HL-60/S4 (cell line): ENCODE results near the gene HSPB6.

Source experiments
- in situ Hi-C: fragments of 300-500 bp; cut with MboI; formaldehyde crosslinking; loops from 2 replicates; pipeline ENCODE4 v1.14.3; 2022; ENCODE audit warnings: low sequenced_read_pairs

Gene HSPB6

DNA sequence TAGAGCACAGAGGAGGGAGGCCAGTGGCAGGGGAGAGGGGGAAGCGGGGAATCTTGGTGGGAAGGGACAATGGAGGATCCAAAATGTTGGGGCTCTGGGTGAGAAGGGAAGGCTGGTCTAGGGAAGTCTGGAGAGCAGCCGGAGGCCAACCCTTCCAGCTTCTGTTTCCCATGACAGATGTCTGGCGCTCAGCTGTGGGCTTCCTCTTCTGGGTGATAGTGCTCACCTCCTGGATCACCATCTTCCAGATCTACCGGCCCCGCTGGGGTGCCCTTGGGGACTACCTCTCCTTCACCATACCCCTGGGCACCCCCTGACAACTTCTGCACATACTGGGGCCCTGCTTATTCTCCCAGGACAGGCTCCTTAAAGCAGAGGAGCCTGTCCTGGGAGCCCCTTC is 10.3 kb downstream of the HSPB6 start:
- in situ Hi-C loops: no loop called here

DNA sequence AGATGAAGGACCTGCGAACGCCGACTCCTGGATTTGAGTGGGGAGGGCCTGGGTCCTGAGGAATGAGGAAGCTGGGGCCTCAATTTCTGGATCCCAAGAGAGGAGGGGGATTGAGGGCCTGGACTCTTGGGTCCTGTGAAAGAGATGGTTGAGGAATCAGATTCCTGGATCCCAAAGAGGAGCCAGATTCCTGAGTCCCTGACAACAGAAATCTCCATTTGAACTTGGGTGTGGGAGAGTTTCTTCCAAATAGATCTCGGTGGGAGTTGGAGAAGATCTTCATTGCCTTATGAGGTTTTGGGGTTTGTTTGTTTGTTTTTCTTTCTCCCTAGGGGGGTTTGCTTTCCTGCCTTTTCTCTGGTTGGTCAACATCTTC is 10.8 kb downstream of the HSPB6 start:
- in situ Hi-C loops: no loop called here

GRCh38 chr19:35745328-35746086 is 11.3 kb downstream of the HSPB6 start, which contains the start of the genes PSENEN and U2AF1L4:
PSENEN (plus strand) TSS chr19:35745651; CDS start chr19:35745931, 280 bp downstream.
U2AF1L4 (minus strand) TSS chr19:35745418; CDS start chr19:35745391, 27 bp downstream.
- in situ Hi-C loops: no loop called here

DNA sequence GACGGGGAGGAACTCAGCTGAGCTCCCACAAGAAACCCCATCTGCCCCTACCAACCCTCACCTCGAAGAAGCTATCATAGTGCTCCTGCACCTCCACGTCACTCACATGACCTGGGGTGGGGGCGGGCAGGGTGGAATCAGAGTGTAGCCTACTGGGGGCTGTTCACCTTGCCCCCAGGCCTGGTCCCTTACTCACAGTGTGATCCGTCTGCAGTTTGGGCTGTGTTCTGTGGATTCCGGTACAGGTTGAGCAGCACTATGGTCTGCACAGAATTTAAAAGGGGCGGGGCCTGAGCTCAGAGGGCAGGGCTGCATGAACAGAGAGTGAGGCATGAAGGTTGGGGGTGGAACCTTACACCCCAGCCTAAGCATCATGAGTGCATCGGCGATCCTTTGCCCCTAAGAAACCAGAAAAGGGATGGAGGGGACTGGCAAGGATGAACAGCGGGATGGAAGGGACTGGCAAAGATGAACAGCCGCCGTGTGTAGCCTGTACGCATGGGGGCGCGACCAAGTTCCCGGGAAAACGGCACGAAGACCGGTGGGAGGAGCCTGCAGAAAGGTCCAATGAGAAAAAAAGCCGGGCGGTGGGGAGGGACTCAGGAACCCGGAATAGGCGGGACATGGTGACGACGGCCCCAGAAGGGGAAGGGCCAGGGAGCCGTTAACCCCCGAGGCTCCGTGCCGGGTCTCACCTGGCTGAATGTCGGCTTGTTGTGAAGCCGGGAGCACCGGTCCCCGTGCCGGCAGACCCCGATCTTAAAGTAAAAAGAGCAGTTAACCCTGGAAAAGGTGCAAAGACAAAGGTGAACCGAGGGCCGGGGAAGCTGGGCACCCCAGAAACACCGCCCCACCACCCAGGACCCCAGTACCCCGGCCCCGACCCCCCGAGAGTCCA is 12.2 kb downstream of the HSPB6 start:
- in situ Hi-C loops: no loop called here

GRCh38 chr19:35743640-35744429 is 13.0 kb downstream of the HSPB6 start:
- in situ Hi-C loops: no loop called here

GRCh38 chr19:35742121-35742724 is 14.6 kb downstream of the HSPB6 start, which contains the start of gene IGFLR1:
IGFLR1 (minus strand) TSS chr19:35742452; CDS start chr19:35741180, 1,272 bp downstream.
- in situ Hi-C loops: no loop called here

GRCh38 chr19:35741203-35741515 is 15.7 kb downstream of the HSPB6 start:
- in situ Hi-C loops: no loop called here

DNA sequence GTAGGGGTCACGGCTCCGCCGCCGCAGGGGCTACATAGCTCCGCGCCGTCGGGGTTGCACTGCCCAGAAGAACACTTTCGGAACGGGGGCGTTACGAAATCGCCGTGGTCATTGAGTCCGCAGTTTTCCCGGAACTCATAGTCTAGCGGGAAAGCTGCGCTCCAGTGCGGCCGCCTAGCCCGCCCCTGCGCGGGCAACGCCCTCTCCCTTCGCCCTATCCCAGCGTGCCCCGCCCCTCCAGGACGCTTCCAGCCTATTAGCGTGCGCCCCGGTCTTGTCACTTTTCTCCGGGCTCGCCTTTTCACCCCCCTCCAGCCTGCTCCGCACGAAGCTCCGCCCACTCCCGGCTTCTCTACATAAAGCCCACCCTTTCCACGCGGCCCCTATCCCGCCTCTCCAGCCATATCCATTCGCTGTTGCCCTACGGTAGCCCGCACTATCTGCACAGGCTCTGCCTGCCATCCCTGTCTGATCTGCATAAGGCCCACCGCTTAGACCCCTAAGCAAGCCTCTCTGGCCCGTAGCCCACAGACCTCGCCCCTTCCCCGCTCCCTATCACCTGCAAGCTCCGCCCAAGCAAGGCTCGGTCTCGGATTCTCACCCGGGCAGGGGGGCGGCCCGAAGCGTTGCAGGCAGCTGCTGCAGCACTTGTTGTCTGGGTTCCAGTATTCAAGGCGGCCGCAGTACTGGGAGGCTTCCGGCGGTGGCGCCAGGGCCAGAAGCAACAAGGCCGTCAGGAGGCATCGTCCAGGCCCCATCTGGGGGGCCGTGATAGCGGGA is 16.2 kb downstream of the HSPB6 start:
- in situ Hi-C loops: no loop called here

- in situ Hi-C loops: no loop called here
Measured at GRCh38 chr19:35740108-35740422, 16.8 kb downstream of the HSPB6 start.

GRCh38 chr19:35739275-35740107 is 17.3 kb downstream of the HSPB6 start:
- in situ Hi-C loops: no loop called here

DNA sequence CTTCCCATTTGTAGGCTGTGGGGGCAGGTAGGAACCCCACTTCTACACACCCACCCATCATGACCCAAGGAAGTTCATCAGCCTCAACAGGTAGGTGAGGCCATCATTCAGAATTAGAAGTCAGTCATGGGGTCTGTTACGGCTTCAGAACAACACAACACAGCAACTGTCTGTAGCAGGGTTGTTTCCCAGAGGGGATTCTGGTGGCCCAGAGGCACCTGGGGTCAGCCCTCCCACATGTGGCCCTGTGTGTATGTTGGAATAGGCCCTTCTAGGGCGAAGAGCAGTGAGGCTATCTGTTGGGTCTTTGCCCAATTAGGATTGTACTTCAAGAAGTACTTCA is 18.0 kb downstream of the HSPB6 start:
- in situ Hi-C loops: no loop called here

DNA sequence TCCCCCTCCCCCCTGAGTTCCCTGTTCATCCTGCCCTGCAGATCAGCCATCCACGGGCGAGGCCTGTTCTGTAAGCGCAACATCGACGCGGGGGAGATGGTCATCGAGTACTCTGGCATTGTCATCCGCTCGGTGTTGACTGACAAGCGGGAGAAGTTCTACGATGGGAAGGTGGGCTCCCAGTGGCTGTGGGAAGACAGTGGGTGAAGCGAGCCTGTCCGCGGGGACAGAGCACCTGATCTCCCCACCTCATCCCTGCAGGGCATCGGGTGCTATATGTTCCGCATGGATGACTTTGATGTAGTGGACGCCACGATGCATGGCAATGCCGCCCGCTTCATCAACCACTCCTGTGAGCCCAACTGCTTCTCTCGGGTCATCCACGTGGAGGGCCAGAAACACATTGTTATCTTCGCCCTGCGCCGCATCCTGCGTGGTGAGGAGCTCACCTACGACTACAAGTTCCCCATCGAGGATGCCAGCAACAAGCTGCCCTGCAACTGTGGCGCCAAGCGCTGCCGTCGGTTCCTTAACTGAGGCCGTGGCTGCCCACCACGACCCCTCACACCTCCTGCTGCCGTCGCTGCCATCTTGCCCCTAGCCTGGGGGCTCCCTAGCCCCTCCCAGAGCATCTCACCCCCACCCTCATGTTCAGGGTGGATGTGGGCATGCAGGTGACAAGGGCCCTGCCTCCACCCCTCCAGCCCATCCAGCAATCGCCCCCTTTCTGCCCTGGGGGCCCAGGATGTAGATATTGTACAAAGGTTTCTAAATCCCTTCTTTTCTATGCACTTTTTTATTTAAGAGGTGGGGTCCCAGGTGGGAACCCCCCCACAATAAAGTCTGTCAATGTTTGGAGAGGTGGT is 18.6 kb downstream of the HSPB6 start:
- in situ Hi-C loops: no loop called here

DNA sequence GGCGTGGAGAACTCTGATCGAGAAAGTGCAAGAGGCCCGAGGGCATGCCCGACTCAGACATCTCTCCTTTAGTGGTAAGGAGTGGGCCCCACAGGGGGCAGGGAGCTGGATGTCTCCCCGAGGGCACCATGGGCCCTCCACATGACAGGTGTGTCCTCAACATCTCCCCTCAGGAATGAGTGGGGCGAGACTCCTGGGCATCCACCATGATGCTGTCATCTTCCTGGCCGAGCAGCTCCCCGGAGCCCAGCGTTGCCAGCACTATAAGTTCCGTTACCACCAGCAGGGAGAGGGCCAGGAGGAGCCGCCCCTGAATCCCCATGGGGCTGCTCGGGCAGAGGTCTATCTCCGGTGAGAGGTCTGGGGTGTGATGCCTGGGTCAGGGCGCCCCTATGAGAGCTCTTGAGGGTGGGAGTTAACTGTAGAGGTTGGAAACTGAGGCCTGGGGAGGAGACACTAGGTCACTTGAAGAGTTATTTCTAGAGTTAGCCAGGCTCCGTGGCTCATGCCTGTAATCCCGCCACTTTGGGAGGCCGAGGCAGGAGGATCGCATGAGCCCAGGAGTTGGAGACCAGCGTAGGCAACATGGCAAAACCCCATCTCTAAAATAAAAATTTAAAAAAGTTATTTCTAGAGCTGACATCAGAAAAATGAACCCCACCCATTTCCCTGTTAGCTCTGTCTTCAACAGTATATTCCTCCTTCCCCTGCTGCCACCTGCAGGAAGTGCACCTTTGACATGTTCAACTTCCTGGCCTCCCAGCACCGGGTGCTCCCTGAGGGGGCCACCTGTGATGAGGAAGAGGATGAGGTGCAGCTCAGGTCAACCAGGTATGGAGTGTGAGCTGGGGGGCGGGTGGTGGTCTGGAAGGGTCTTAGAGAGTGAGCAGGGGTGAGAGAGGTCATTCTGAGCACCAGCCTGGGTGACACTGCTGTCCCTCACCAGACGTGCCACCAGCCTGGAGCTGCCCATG is 19.6 kb downstream of the HSPB6 start:
- in situ Hi-C loops: no loop called here

GRCh38 chr19:35734889-35735288 is 21.9 kb downstream of the HSPB6 start:
- in situ Hi-C loops: no loop called here

GRCh38 chr19:35734273-35734672 is 22.6 kb downstream of the HSPB6 start:
- in situ Hi-C loops: no loop called here

DNA sequence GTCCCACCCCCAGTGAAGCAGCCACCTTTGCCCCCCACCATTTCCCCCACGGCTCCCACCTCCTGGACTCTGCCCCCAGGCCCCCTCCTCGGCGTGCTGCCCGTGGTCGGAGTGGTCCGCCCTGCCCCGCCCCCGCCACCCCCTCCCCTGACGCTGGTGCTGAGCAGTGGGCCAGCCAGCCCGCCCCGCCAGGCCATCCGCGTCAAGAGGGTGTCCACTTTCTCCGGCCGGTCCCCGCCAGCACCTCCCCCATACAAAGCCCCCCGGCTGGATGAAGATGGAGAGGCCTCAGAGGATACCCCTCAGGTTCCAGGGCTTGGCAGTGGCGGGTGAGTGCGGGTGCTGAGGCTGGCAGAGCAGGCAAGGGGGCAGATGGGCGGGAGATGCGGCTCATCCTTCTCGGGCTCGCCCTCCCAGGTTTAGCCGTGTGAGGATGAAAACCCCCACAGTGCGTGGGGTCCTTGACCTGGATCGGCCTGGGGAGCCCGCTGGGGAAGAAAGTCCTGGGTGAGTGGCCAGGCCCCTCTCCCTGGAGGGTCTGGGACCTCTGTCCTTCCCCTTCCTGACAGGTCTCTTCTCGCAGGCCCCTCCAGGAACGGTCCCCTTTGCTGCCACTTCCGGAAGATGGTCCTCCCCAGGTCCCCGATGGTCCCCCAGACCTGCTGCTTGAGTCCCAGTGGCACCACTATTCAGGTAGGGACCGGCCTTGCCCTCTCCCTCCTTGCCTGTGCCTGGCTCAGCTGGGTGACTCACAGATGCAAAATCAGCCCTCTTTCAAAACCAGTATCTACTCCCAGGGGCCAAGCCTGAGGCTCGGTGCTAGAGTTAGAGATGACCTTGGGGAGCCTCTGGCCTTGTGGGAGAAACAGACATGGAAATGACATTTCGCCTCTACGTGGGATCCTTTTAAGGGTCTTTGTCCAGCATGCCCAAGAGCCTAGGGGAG is 23.4 kb downstream of the HSPB6 start:
- in situ Hi-C loops: no loop called here
